ENCODE data around the gene GDAP1L1.
A peak's percentile ranks its signal among the peaks of the same experiment; 100 is the strongest.

GDAP1L1 gene

GRCh38 chr20:44217342-44218092, 29.6 kb upstream of the GDAP1L1 start:
- DNase-seq (ENCODE audit: low read depth) = peak; percentile 48
- H3K4me3 ChIP-seq (ENCODE audit: low read depth, low read length) = no peak overlapping the region
- peak; percentile 96 for TF ChIP-seq CTCF (IDR thresholded peaks at IDR 0.05; ENCODE audit: low read depth, low read length, missing control alignments)
- in situ Hi-C loops (cut with HindIII; ENCODE audit: low sequenced_read_pairs) = no loop called here

- TF ChIP-seq CTCF (IDR thresholded peaks at IDR 0.05; ENCODE audit: low read depth, low read length, missing control alignments) = no peak
- in situ Hi-C loops (cut with HindIII; ENCODE audit: low sequenced_read_pairs) = no loop called here
- DNase-seq (ENCODE audit: low read depth) = no peak
- H3K4me3 ChIP-seq (ENCODE audit: low read depth, low read length) = no peak overlapping the region
Measured at GRCh38 chr20:44218446-44218845, 28.7 kb upstream of the GDAP1L1 start.

- no peak for TF ChIP-seq CTCF (IDR thresholded peaks at IDR 0.05; ENCODE audit: low read depth, low read length, missing control alignments)
- DNase-seq (ENCODE audit: low read depth) = no peak
- in situ Hi-C loops (cut with HindIII; ENCODE audit: low sequenced_read_pairs) = no loop called here
- no peak overlapping the region for H3K4me3 ChIP-seq (ENCODE audit: low read depth, low read length)
Measured at GRCh38 chr20:44219170-44219730, 27.9 kb upstream of the GDAP1L1 start.

GRCh38 chr20:44219791-44220190, 27.3 kb upstream of the GDAP1L1 start:
- no peak overlapping the region for H3K4me3 ChIP-seq (ENCODE audit: low read depth, low read length)
- no peak for TF ChIP-seq CTCF (IDR thresholded peaks at IDR 0.05; ENCODE audit: low read depth, low read length, missing control alignments)
- in situ Hi-C loops (cut with HindIII; ENCODE audit: low sequenced_read_pairs) = no loop called here
- DNase-seq (ENCODE audit: low read depth) = no peak

- no peak for TF ChIP-seq CTCF (IDR thresholded peaks at IDR 0.05; ENCODE audit: low read depth, low read length, missing control alignments)
- no peak for DNase-seq (ENCODE audit: low read depth)
- in situ Hi-C loops (cut with HindIII; ENCODE audit: low sequenced_read_pairs) = no loop called here
- no peak overlapping the region for H3K4me3 ChIP-seq (ENCODE audit: low read depth, low read length)
Measured at GRCh38 chr20:44221368-44221954, 25.6 kb upstream of the GDAP1L1 start.

GRCh38 chr20:44222027-44222426, 25.1 kb upstream of the GDAP1L1 start:
- in situ Hi-C loops (cut with HindIII; ENCODE audit: low sequenced_read_pairs) = no loop called here
- TF ChIP-seq CTCF (IDR thresholded peaks at IDR 0.05; ENCODE audit: low read depth, low read length, missing control alignments) = no peak
- no peak for DNase-seq (ENCODE audit: low read depth)
- H3K4me3 ChIP-seq (ENCODE audit: low read depth, low read length) = no peak overlapping the region

All from astrocyte of the cerebellum (primary cell).